ENCODE measurements around the gene VCAN.

GRCh38 chr5:83589786-83590185 lies 118.2 kb downstream of the VCAN start:
- TF ChIP-seq, protein P1, sequence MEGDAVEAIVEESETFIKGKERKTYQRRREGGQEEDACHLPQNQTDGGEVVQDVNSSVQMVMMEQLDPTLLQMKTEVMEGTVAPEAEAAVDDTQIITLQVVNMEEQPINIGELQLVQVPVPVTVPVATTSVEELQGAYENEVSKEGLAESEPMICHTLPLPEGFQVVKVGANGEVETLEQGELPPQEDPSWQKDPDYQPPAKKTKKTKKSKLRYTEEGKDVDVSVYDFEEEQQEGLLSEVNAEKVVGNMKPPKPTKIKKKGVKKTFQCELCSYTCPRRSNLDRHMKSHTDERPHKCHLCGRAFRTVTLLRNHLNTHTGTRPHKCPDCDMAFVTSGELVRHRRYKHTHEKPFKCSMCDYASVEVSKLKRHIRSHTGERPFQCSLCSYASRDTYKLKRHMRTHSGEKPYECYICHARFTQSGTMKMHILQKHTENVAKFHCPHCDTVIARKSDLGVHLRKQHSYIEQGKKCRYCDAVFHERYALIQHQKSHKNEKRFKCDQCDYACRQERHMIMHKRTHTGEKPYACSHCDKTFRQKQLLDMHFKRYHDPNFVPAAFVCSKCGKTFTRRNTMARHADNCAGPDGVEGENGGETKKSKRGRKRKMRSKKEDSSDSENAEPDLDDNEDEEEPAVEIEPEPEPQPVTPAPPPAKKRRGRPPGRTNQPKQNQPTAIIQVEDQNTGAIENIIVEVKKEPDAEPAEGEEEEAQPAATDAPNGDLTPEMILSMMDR (IDR thresholded peaks at IDR 0.05): no peak
- no peak for TF ChIP-seq POLR2A (IDR thresholded peaks at IDR 0.05)
